GM23338 (cell line): ENCODE results near the gene PNPO. TPM values are rescaled to one million over a fixed set of nuclear protein-coding genes. Genes with fewer than 3 reads are reported as not detected.

Source experiments
- ATAC-seq: fragments of 200-7000 bp; cut with Tn5 transposase; 3 replicates; pipeline ENCODE4 v1.9.1; 2020
- DNase-seq: peaks from one replicate; pipeline ENCODE4 v3.0.0-alpha.2; 2015; ENCODE audit warnings: low spot score
- H2AFZ ChIP-seq: fragments of 200-600 bp; sonication (generic); 2 replicates; pipeline ENCODE4 v1.8.0; 2016; ENCODE audit warnings: antibody characterized with exemption, mild to moderate bottlenecking, moderate library complexity
- H3F3A ChIP-seq: fragments of 200-600 bp; sonication (generic); replicated peaks from 2 replicates; pipeline ENCODE4 v1.8.0; 2017; ENCODE audit warnings: antibody characterized with exemption, mixed run types, low read depth
- H3K27ac ChIP-seq: fragments of 200-600 bp; sonication (generic); 2 replicates; pipeline ENCODE4 v1.6.1; 2016; ENCODE audit warnings: low read depth
- H3K27me3 ChIP-seq: fragments of 200-600 bp; sonication (generic); 2 replicates; pipeline ENCODE4 v1.8.0; 2016; ENCODE audit warnings: mild to moderate bottlenecking, mixed run types, moderate library complexity; ENCODE audit not compliant: insufficient read depth
- H3K36me3 ChIP-seq: fragments of 200-600 bp; sonication (generic); 2 replicates; pipeline ENCODE4 v1.8.0; 2016; ENCODE audit warnings: mild to moderate bottlenecking; ENCODE audit not compliant: insufficient read depth
- H3K4me1 ChIP-seq: fragments of 200-600 bp; sonication (generic); 2 replicates; pipeline ENCODE4 v1.8.0; 2016; ENCODE audit warnings: mild to moderate bottlenecking, moderate library complexity; ENCODE audit not compliant: insufficient read depth
- H3K4me2 ChIP-seq: fragments of 200-600 bp; sonication (generic); 2 replicates; pipeline ENCODE4 v1.7.1; 2017; ENCODE audit warnings: mixed run types
- H3K4me3 ChIP-seq: fragments of 200-600 bp; sonication (generic); 2 replicates; pipeline ENCODE4 v1.6.1; 2016; ENCODE audit warnings: mixed run types
- H3K79me2 ChIP-seq: fragments of 200-600 bp; sonication (generic); replicated peaks from 2 replicates; pipeline ENCODE4 v1.8.0; 2017; ENCODE audit warnings: mild to moderate bottlenecking; ENCODE audit not compliant: insufficient read depth
- H3K9me2 ChIP-seq: fragments of 200-600 bp; sonication (generic); 2 replicates; pipeline ENCODE4 v1.8.0; 2017; ENCODE audit not compliant: insufficient read depth
- H4K20me1 ChIP-seq: fragments of 200-600 bp; sonication (generic); replicated peaks from 2 replicates; pipeline ENCODE4 v1.8.0; 2017; ENCODE audit warnings: mild to moderate bottlenecking; ENCODE audit not compliant: insufficient read depth
- H3K27ac Mint-ChIP-seq: 2 replicates; pipeline ENCODE4 v1.8.0; 2020; ENCODE audit warnings: inconsistent platforms, mild to moderate bottlenecking, moderate library complexity, mixed read lengths
- H3K27me3 Mint-ChIP-seq: 3 replicates; pipeline ENCODE4 v1.8.0; 2022; ENCODE audit warnings: low read depth, mild to moderate bottlenecking, moderate library complexity, mixed read lengths, inconsistent platforms; ENCODE audit not compliant: insufficient read depth, poor library complexity
- H3K36me3 Mint-ChIP-seq: 3 replicates; pipeline ENCODE4 v1.8.0; 2021; ENCODE audit warnings: low read depth, mild to moderate bottlenecking, inconsistent platforms, moderate library complexity, mixed read lengths
- H3K4me1 Mint-ChIP-seq: 3 replicates; pipeline ENCODE4 v1.8.0; 2020; ENCODE audit warnings: mild to moderate bottlenecking, inconsistent platforms, mixed read lengths
- H3K4me3 Mint-ChIP-seq: 3 replicates; pipeline ENCODE4 v1.8.0; 2021; ENCODE audit warnings: moderate library complexity, mild to moderate bottlenecking, inconsistent platforms, mixed read lengths
- H3K9me3 Mint-ChIP-seq: 3 replicates; pipeline ENCODE4 v1.8.0; 2020; ENCODE audit warnings: moderate library complexity, mild to moderate bottlenecking, inconsistent platforms, mixed read lengths
- CREB1 ChIP-seq: fragments of 250-450 bp; sonication (Bioruptor Pico); IDR thresholded peaks from 2 replicates; pipeline ENCODE4 v1.5.0; 2020; ENCODE audit warnings: low read depth, mild to moderate bottlenecking, moderate library complexity
- ETS1 ChIP-seq: IDR thresholded peaks from 2 replicates; pipeline ENCODE4 v1.6.1; 2016; ENCODE audit warnings: antibody characterized with exemption
- EZH2 ChIP-seq: fragments of 200-600 bp; sonication (generic); IDR thresholded peaks from one replicate; pipeline ENCODE4 v1.8.0; 2017; ENCODE audit warnings: antibody characterized with exemption, mild to moderate bottlenecking, low read depth; ENCODE audit not compliant: unreplicated experiment
- EZH2phosphoT487 ChIP-seq: fragments of 200-600 bp; sonication (generic); IDR thresholded peaks from one replicate; pipeline ENCODE4 v1.8.1; 2018; ENCODE audit warnings: antibody characterized with exemption; ENCODE audit not compliant: unreplicated experiment
- JUNB ChIP-seq: IDR thresholded peaks from one replicate; pipeline ENCODE4 v1.6.1; 2016; ENCODE audit warnings: antibody characterized with exemption; ENCODE audit not compliant: unreplicated experiment
- POLR2AphosphoS5 ChIP-seq: IDR thresholded peaks from 2 replicates; pipeline ENCODE4 v1.6.1; 2016; ENCODE audit warnings: antibody characterized with exemption, low read depth
- REST ChIP-seq: IDR thresholded peaks from one replicate; pipeline ENCODE4 v1.6.1; 2018; ENCODE audit warnings: antibody characterized with exemption; ENCODE audit not compliant: unreplicated experiment
- ZNF462 ChIP-seq: fragments of 250-450 bp; sonication (Bioruptor Pico); IDR thresholded peaks from 2 replicates; pipeline ENCODE4 v1.5.0; 2020; ENCODE audit warnings: mild to moderate bottlenecking, moderate library complexity
- polyA plus RNA-seq: library from polyadenylated mRNA; unstranded; fragments of >200 nt; fragmentation: Nextera tagmentation; extraction: Ambion mirVana; gene quantifications from 2 replicates; pipeline ENCODE4 v1.2.1, GENCODE V29; 2016
- total RNA-seq: library from RNA; depleted of rRNA; stranded (reverse); fragments of >200 nt; shearing (Covaris generic); gene quantifications from 2 replicates; pipeline ENCODE4 v1.2.3, GENCODE V29; 2014
- TF ChIP-seq, protein P1 (sequence below), 2 experiments: fragments of 200-600 bp in 1 of 2; sonication (generic) in 1 of 2; conservative IDR thresholded peaks; 2 replicates each; pipeline versions ENCODE4 v1.5.1 to v1.6.1; 2016 to 2017; ENCODE audit warnings: antibody characterized with exemption in 2 of 2, low read depth in 2 of 2, mild to moderate bottlenecking in 2 of 2, moderate library complexity in 1 of 2

Gene PNPO
- total and polyA plus RNA-seq, 2 experiments from 2014 or later = 5.0 to 12.7 TPM

DNA sequence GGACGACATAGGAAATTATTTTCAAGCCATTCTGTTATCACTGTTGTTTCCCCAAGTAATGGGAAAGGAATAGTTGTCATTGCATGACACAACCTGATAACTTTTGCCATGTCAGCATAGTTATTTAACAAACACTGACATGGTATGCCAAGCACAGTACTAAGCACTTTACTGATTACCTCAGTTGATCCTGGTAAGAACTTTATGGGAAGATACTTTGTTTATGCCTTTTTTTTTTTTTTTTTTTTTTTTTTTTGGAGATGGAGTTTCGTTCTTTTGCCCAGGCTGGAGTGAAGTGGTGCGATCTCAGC is 15.7 kb upstream of the PNPO start:
- H3K4me3 ChIP-seq = no peak overlapping the region
- no peak overlapping the region for H3K4me2 ChIP-seq
- TF ChIP-seq ZNF462 (CRISPR knock-in tag) = no peak
- TF ChIP-seq JUNB = no peak
- TF ChIP-seq CREB1 (CRISPR knock-in tag) = no peak
- no peak for TF ChIP-seq EZH2
- no peaks in the 10 kb centered on the region for H3K4me1 Mint-ChIP-seq
- no peaks in the 10 kb centered on the region for H3K4me1 ChIP-seq
- H3K79me2 ChIP-seq = no peaks in the 10 kb centered on the region
- H3K36me3 ChIP-seq = no peaks in the 10 kb centered on the region; the same call in 1 of the 2 replicates
- H3K9me2 ChIP-seq = no peaks in the 10 kb centered on the region
- H3K27me3 ChIP-seq = no peaks in the 10 kb centered on the region
- no peak overlapping the region for H3K4me3 Mint-ChIP-seq
- ATAC-seq (no peak), DNase-seq (no peak)
- peaks cover 20% of the 10 kb centered on the region for H3K36me3 Mint-ChIP-seq
- H3K27ac Mint-ChIP-seq = no peak overlapping the region
- H4K20me1 ChIP-seq = no peaks in the 10 kb centered on the region
- H3K9me3 Mint-ChIP-seq = no peaks in the 10 kb centered on the region
- H2AFZ ChIP-seq = no peak overlapping the region
- no peak overlapping the region for H3K27ac ChIP-seq
- no peaks in the 10 kb centered on the region for H3F3A ChIP-seq
- H3K27me3 Mint-ChIP-seq = peaks cover 6% of the 10 kb centered on the region

DNA sequence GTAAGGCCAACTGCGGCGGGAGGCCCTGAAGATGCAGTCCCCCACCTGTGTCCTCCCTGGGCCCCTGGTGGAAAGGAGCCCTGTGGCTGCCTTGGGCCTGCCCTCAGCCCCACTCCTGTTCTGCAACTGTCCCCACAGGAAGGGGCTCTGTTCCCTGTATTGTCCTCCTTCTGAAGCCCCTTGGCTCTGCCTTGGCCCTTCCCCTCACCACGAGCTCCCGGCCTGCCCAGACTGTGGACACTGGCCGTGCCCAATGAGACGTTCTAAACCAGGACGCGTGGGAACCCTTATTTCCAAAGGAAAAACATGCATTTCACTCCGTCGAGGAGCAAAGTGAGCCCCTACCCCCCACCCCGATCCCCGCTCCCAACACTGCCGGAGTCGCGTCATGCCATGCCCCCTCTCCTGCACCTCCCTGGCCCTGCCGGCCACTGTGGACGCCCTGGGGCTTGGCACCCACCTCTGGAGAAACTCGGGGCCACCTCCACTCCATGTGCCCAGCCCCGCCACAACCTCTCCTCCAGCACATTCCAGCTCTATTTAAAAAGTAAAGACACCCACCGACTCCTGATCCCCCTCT is 13.5 kb upstream of the PNPO start:
- peaks cover 5% of the 10 kb centered on the region for H3K27me3 Mint-ChIP-seq
- H3K36me3 Mint-ChIP-seq = peaks cover 20% of the 10 kb centered on the region
- no peaks in the 10 kb centered on the region for H3F3A ChIP-seq
- H3K4me3 Mint-ChIP-seq = no peak overlapping the region
- H3K4me1 Mint-ChIP-seq = no peaks in the 10 kb centered on the region
- no peaks in the 10 kb centered on the region; the same call in 1 of the 2 replicates for H4K20me1 ChIP-seq
- no peaks in the 10 kb centered on the region for H3K4me1 ChIP-seq
- no peaks in the 10 kb centered on the region for H3K9me3 Mint-ChIP-seq
- H3K9me2 ChIP-seq = no peaks in the 10 kb centered on the region
- H3K36me3 ChIP-seq = no peaks in the 10 kb centered on the region; the same call in 1 of the 2 replicates
- no peak overlapping the region for H3K4me3 ChIP-seq
- no peak overlapping the region for H3K27ac ChIP-seq
- ATAC-seq (no peak), DNase-seq (no peak)
- H3K27ac Mint-ChIP-seq = no peak overlapping the region
- H2AFZ ChIP-seq = no peak overlapping the region
- H3K27me3 ChIP-seq = no peaks in the 10 kb centered on the region
- H3K79me2 ChIP-seq = no peaks in the 10 kb centered on the region
- H3K4me2 ChIP-seq = no peak overlapping the region
- TF ChIP-seq ETS1 = no peak
- TF ChIP-seq POLR2AphosphoS5 = no peak
- TF ChIP-seq REST = no peak
- no peak for TF ChIP-seq EZH2
- no peak for TF ChIP-seq JUNB
- TF ChIP-seq EZH2phosphoT487 = no peak
- TF ChIP-seq, protein P1, sequence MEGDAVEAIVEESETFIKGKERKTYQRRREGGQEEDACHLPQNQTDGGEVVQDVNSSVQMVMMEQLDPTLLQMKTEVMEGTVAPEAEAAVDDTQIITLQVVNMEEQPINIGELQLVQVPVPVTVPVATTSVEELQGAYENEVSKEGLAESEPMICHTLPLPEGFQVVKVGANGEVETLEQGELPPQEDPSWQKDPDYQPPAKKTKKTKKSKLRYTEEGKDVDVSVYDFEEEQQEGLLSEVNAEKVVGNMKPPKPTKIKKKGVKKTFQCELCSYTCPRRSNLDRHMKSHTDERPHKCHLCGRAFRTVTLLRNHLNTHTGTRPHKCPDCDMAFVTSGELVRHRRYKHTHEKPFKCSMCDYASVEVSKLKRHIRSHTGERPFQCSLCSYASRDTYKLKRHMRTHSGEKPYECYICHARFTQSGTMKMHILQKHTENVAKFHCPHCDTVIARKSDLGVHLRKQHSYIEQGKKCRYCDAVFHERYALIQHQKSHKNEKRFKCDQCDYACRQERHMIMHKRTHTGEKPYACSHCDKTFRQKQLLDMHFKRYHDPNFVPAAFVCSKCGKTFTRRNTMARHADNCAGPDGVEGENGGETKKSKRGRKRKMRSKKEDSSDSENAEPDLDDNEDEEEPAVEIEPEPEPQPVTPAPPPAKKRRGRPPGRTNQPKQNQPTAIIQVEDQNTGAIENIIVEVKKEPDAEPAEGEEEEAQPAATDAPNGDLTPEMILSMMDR (conservative IDR thresholded peaks at IDR 0.05; ENCODE audit: low read depth in 2 of 2) = no peak
